Measurements from ENCODE around the gene SIDT1.

Gene SIDT1

DNA sequence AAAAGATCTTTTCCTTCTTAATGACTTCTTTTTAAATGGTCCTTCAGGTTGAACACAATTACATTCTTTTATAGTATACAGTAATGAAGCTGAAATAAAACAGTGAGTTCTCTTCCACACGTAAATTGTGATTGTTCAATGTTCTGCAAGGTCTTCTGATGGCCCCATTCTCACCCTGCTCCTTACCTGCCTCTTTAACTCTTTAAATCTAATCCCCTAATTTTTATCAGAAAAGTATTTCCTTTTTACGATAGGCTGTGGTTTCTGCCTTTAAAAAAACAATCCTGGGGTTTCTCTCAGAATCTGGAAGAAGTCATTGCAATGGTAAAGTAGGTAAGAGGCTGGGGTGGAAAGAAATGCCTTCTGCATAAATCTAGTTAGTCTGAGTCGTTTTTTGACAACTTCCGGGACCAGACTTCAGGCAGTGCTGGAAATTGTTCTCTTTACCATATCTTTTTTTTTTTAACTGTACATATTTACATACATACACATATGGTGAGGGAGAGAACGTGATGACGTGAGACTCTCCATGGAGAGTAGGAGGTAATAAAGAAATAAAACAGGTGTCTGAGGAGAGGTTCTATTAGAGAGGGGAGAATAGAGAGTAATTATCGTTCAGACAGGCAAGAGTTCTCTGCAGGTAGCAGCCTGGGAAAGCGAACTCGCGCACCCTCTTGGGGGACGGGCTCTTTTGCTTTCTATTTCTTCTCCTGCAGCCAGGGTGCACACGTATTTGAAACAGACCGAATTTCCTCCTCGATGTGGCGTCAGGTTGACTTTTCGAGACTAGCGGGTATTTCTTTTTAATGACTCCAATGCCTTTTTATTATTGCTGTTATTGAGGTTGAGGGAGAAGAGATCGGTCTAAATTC lies at the start of gene SIDT1:
Gene SIDT1, plus strand, starts transcription at position 730 of the 872 bp plus-strand sequence. CDS start 467 bp downstream, outside the sequence.
- no peak for DNase-seq (ENCODE audit: low read depth, low spot score)

GRCh38 chr3:113485161-113485609 lies 47.2 kb upstream of the SIDT1 start:
- no peak for DNase-seq (ENCODE audit: low read depth, low spot score)

DNA sequence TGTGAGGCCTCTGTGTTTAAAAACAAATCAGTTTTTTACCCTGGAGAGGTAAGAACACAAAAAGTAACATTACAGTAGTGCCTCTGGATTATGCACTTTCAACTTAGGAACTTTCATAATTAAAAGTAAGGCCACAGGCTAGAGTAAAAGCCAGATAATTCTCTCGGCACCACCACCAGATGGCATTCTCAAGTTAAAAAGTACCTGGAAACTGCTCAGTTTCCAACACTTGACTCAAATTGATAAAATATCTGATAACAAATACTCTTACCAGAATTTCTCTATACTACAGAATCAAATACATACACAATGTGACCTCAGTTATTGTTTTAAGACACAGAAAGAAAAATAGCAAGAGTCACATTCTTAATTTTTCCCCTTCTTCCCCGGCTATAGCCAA lies 37.3 kb upstream of the SIDT1 start:
- no peak for DNase-seq (ENCODE audit: low read depth, low spot score)

DNA sequence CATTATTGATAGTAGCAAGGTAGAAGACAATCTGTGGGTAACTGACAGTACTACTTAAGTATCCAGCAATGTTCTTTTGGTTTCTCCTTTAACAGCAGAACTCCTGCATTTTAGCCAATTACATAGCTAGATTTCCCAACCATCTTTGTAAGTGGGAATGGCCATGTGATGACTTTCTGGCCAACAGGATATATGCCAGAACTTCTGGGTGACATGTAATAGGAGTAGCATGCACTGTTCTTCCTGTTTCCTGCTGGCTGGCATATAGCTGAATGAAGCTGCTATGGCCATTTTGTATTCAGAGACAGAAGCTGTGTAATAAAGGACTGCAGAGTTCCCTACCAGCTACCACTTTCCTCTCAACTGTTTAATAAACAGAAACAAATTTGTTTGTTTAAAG lies 35.4 kb upstream of the SIDT1 start:
- no peak for DNase-seq (ENCODE audit: low read depth, low spot score)

DNA sequence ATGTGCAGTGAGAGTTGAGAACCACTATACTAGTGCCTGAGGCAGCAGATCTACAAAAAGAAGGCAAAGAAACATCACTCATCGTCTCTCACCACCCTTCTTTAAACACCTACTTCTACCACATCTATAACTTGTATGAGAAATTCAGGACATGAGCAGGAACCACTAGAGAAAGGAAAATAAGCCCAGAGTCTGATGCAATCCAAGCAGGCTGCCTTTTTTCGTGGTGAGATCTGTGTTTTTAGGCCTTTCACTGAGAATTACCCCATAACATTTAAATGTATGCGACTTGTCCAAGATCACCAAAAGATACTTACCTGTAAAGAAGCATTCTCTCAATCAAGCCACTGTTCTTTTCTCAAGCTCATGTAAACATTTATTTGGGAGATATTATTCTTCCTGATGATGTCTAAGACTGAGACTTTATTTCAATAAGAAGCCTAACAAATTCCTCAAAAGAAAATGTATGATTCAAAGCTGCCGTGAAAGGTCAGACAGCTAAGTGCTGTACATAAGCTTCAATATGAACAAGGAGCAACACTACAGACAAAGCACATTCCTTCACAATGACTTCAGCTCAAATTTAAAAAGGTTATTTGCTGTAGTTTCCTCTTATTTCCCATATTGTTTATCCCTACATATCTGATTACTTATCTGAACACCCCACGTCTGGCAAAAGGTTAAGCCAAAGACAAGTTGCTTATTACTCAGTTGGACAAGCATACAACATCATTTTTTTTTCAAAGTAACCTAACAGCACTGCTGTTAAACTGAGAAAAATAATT lies 33.9 kb upstream of the SIDT1 start:
- no peak for DNase-seq (ENCODE audit: low read depth, low spot score)

DNA sequence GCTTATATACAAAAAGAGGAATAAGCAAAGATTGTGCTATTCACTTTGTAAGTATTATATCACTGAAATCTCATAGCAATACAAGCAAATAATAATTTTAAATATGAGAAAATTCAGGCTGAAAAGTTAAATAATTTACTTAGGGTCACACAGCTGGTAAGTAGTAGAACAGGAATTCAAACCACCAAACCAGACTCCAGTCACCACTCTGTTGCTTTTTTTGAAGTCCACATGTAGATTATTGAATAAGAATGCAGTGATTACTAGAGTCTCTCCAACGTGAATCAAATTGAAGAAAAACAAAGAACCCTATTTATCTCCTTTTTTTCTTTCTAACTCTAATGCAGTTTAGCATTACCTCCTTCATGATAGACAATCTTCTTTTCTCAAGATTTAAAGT lies 33.3 kb upstream of the SIDT1 start:
- DNase-seq (ENCODE audit: low read depth, low spot score) = no peak

- DNase-seq (ENCODE audit: low read depth, low spot score) = no peak
Observed at GRCh38 chr3:113501597-113501996, 30.8 kb upstream of the SIDT1 start.

GRCh38 chr3:113505867-113506266 lies 26.5 kb upstream of the SIDT1 start:
- DNase-seq (ENCODE audit: low read depth, low spot score) = no peak

GRCh38 chr3:113507501-113508067 lies 24.8 kb upstream of the SIDT1 start:
- DNase-seq (ENCODE audit: low read depth, low spot score) = no peak

DNA sequence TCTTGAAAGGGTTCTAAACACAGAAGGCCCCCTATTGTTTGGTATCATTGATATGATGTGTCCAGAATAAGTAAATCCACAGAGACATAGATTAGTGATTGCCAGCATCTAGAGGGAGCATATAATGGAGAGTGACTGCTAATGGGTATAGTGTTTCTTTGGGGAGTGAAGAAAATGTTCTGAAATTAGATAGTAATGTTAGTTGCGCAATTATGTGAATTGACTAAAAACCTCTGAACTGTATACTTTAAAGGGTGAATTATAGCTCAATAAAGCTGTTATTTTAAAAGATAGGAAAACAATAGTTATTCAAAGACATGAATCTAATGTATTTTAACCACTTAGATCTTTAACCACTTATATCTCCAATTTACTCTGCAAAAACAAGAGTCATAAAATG lies 23.4 kb upstream of the SIDT1 start:
- no peak for DNase-seq (ENCODE audit: low read depth, low spot score)

DNA sequence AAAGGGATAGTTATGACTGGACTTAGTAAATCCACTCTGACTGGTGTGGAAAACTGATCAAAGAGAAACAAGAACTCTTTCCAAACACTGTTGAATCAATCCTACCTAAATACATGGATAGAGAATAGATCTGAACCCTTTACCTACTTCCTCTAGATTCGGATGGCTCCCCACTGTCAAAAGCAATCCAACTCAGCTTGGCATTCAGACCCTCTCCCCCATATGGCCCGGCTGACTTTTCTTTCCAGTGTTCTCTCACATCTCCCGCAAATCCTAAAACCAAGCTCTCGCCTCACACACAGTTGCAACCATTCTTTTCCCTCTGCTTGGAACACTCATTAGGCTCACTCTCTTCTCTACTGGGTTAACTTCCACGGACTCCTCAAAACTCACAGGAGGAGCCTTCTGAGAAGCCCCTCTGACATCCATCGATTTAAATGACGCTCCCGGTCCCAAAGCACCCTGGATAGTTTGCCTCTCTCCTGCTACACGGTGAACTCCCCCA lies 18.0 kb upstream of the SIDT1 start:
- no peak for DNase-seq (ENCODE audit: low read depth, low spot score)

DNA sequence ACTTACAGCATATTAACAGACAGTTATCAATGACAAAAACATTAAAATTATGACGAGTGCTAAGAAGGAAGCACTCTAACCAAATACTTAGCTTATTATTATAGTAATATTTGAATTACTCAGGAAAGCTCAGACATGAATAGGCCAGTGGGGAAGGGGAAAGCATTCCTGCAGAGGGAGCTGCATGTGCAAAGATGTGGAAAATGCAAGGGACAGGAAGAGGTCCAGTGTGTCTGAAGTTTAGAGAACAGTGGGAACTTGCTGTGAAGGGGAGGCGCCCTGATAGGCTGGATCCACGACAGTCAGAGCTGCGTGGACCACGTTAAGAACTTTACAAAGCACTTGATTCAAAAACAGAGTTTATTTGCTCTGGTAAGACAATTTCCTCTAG lies 16.2 kb upstream of the SIDT1 start:
- DNase-seq (ENCODE audit: low read depth, low spot score) = no peak

GRCh38 chr3:113521981-113522380 lies 10.4 kb upstream of the SIDT1 start:
- DNase-seq (ENCODE audit: low read depth, low spot score) = no peak

DNA sequence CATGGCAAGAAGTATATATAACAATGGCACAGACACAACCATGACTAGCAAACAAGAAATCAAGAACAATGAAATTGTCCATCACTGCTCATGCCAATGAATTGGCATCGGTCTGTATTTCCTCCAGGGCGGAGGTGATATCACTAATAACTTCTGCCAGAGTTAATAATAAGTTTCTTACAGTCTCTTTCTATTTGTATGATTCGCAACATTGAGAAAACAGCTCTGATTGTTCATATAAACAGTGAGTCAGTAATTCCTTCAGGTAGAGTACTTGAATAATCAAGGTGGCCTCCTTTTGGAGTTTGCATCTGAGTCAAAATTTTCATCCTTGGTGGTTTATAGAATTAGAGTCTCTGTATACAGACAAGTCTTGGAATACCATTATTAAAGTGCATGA lies 9.1 kb upstream of the SIDT1 start:
- DNase-seq (ENCODE audit: low read depth, low spot score) = no peak

- DNase-seq (ENCODE audit: low read depth, low spot score) = no peak
Observed at GRCh38 chr3:113532698-113533533, 561 bp downstream of the SIDT1 start.

GRCh38 chr3:113533534-113533892 lies 1.2 kb downstream of the SIDT1 start:
- DNase-seq (ENCODE audit: low read depth, low spot score) = no peak

DNA sequence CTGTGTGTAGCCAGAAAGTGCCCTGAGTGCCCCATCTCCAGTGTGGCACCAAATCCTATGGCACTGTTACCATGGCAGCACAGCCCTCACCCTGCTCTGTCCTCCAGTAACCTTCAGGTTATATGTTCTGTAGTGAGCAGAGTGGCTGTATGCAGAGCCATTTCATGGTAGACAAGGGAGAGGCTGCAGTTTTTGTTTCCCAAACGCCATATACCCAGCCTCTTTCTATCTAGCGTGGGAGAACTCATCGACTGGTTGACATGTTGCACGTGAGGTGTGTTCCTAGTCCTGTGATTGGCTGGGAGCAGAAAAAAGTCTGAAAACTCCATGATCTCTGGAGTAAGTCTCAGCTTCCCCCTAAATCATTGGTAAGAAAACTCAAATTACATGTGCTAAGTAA lies 2.0 kb downstream of the SIDT1 start:
- no peak for DNase-seq (ENCODE audit: low read depth, low spot score)

GRCh38 chr3:113535898-113536297 lies 3.5 kb downstream of the SIDT1 start:
- no peak for DNase-seq (ENCODE audit: low read depth, low spot score)

DNA sequence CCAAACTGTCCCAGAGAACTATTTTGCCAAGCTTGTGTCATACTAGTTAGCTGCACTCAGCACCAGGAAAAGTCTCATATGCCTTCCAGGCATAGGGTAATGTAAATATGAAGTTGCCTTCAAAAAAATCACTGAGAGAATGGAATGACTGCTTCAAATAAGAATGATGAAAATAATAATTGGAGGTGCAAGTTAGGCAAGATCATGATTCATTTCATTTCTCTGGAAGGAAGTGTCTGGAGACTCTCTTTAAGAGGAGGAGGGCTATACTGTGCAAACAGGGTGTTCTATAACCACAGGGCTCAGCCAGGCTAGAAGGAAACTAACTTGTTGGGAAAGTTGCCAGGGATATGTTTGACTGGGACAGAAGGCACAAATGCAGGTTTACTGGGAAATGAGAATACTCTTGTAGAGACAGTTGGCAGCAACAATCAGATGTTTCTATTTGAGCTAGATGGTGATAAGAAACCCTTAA lies 4.3 kb downstream of the SIDT1 start:
- DNase-seq (ENCODE audit: low read depth, low spot score) = no peak

- DNase-seq (ENCODE audit: low read depth, low spot score) = no peak
Observed at GRCh38 chr3:113537155-113537554, 4.8 kb downstream of the SIDT1 start.

GRCh38 chr3:113541519-113541918 lies 9.2 kb downstream of the SIDT1 start:
- DNase-seq (ENCODE audit: low read depth, low spot score) = no peak

Measured in iPS DF 19.7 (cell line).